ENCODE results near the gene CIART. TPM values are rescaled to one million over a fixed set of nuclear protein-coding genes. Genes with fewer than 3 reads are reported as not detected.

CIART gene
- polyA plus RNA-seq, 1 of the 3 experiments (the other 2 are of a cell fraction): 3.2 TPM

- Histone ChIP-seq H2AFZ (ENCODE audit: low read depth) (no peak overlapping the region), H3F3A (replicated peaks; ENCODE audit: insufficient read depth) (peaks cover 3% of the 10 kb centered on the region), H3K36me3 (replicated peaks in 1 of 2; ENCODE audit: control insufficient read depth in 1 of 2, insufficient read depth in 2 of 2, low read length in 1 of 2) (peaks cover 19 to 46% of the 10 kb centered on the region in 2 experiments), H3K9ac (no peak overlapping the region), H4K20me1 (ENCODE audit: insufficient read depth) (no peaks in the 10 kb centered on the region), H3K9me3 (no peaks in the 10 kb centered on the region), H3K4me2 (peak overlapping the region; percentile 84; the same call in 1 of the 2 replicates), H3K4me1 (ENCODE audit: control insufficient read depth in 1 of 2, insufficient read depth in 2 of 2, low read depth in 1 of 2, low read length in 1 of 2) (peaks cover 16 to 20% of the 10 kb centered on the region in 2 experiments; a peak in 3 of 4 replicates), H3K27me3 (ENCODE audit: insufficient read depth) (no peaks in the 10 kb centered on the region), H3K27ac (ENCODE audit: low read depth in 2 of 2, low read length in 1 of 2) (no peak overlapping the region), H3K9me2 (no peaks in the 10 kb centered on the region), H3K4me3 (ENCODE audit: low read depth in 2 of 2, low read length in 1 of 2) (peak overlapping the region in 1 of 2 experiments; percentile 5; a peak in 1 of 4 replicates), H3K79me2 (ENCODE audit: insufficient read depth) (peaks cover 68% of the 10 kb centered on the region)
- DNase-seq: no peak
- CTCF ChIA-PET: interaction anchor here (1.1 kb wide), 1 partner anchor 16 kb away, joined by 3 read pairs; no protein-coding TSS in a partner anchor
- TF ChIP-seq TEAD4 (IDR thresholded peaks at IDR 0.05; ENCODE audit: borderline replicate concordance, insufficient read depth): no peak
- TF ChIP-seq SMC3 (IDR thresholded peaks at IDR 0.05; ENCODE audit: low read depth, low read length): no peak
- TF ChIP-seq RCOR1 (IDR thresholded peaks at IDR 0.05; ENCODE audit: low read length): no peak
- no peak for TF ChIP-seq RAD21 (IDR thresholded peaks at IDR 0.05; ENCODE audit: low read length)
- TF ChIP-seq NRF1 (IDR thresholded peaks at IDR 0.05; ENCODE audit: low read depth, low read length): no peak
- no peak for TF ChIP-seq ZBTB33 (IDR thresholded peaks at IDR 0.05; ENCODE audit: borderline replicate concordance, low read depth)
- TF ChIP-seq FOXM1 (IDR thresholded peaks at IDR 0.05; ENCODE audit: low read depth): no peak
- WGBS (ENCODE audit: low lambda C conversion rate): 96% methylated on average over 2 of the region's 2 CpGs
- POLR2A ChIA-PET: no interaction called here
Measured at GRCh38 chr1:150295476-150295875, 13.1 kb downstream of the CIART start.

- H3K4me2 ChIP-seq: no peak overlapping the region
- 98% methylated on average over 3 of the region's 3 CpGs for WGBS (ENCODE audit: low lambda C conversion rate)
- no peak overlapping the region for H3K4me3 ChIP-seq (ENCODE audit: low read depth in 2 of 2, low read length in 1 of 2)
- no peaks in the 10 kb centered on the region for H3K9me3 ChIP-seq
- CTCF ChIA-PET: no interaction called here
- no peak for TF ChIP-seq GABPA (IDR thresholded peaks at IDR 0.05; ENCODE audit: low read depth)
- TF ChIP-seq USF2 (IDR thresholded peaks at IDR 0.05; ENCODE audit: borderline replicate concordance, low read depth, low read length): no peak
- TF ChIP-seq RXRA (IDR thresholded peaks at IDR 0.05; ENCODE audit: borderline replicate concordance, low read depth): no peak
- no peak for TF ChIP-seq YY1 (IDR thresholded peaks at IDR 0.05; ENCODE audit: low read depth)
- TF ChIP-seq TCF12 (IDR thresholded peaks at IDR 0.05): no peak
- no peak for TF ChIP-seq POLR2AphosphoS5 (IDR thresholded peaks at IDR 0.05; ENCODE audit: low read depth, low read length)
- TF ChIP-seq TEAD4 (IDR thresholded peaks at IDR 0.05; ENCODE audit: borderline replicate concordance, insufficient read depth): no peak
- H3K9ac ChIP-seq: no peak overlapping the region
- no peak overlapping the region for H3K27ac ChIP-seq (ENCODE audit: low read depth in 2 of 2, low read length in 1 of 2)
- H3K9me2 ChIP-seq: no peaks in the 10 kb centered on the region
- no peak overlapping the region for H2AFZ ChIP-seq (ENCODE audit: low read depth)
- peaks cover 3% of the 10 kb centered on the region; the same call in 1 of the 2 replicates for H4K20me1 ChIP-seq (ENCODE audit: insufficient read depth)
- peaks cover 43 to 68% of the 10 kb centered on the region in 2 experiments for H3K36me3 ChIP-seq (replicated peaks in 1 of 2; ENCODE audit: control insufficient read depth in 1 of 2, insufficient read depth in 2 of 2, low read length in 1 of 2)
- H3F3A ChIP-seq (replicated peaks; ENCODE audit: insufficient read depth): peaks cover 3% of the 10 kb centered on the region
- no peaks in the 10 kb centered on the region for H3K27me3 ChIP-seq (ENCODE audit: insufficient read depth)
- POLR2A ChIA-PET: no interaction called here
- peaks cover 11 to 13% of the 10 kb centered on the region in 2 experiments; a peak in 2 of 4 replicates for H3K4me1 ChIP-seq (ENCODE audit: control insufficient read depth in 1 of 2, insufficient read depth in 2 of 2, low read depth in 1 of 2, low read length in 1 of 2)
- peaks cover 65% of the 10 kb centered on the region for H3K79me2 ChIP-seq (ENCODE audit: insufficient read depth)
- no peak for DNase-seq
Measured at GRCh38 chr1:150299716-150300115, 17.4 kb downstream of the CIART start.
